Chondrocyte (in vitro differentiated cells): Measurements from ENCODE around the gene ANXA6. TPM values are rescaled to one million over a fixed set of nuclear protein-coding genes. Genes with fewer than 3 reads are reported as not detected.

Experiments
- DNase-seq: peaks from one replicate; pipeline ENCODE4 v3.0.0; 2021; ENCODE audit warnings: mixed read lengths, low spot score
- H3K27ac Mint-ChIP-seq: one replicate; pipeline ENCODE4 v1.8.0; 2021; ENCODE audit warnings: mild to moderate bottlenecking, moderate library complexity, mixed read lengths; ENCODE audit not compliant: unreplicated experiment
- H3K27me3 Mint-ChIP-seq: 2 replicates; pipeline ENCODE4 v1.8.0; 2021; ENCODE audit warnings: low read depth, mixed read lengths
- H3K36me3 Mint-ChIP-seq: 2 replicates; pipeline ENCODE4 v1.8.0; 2021; ENCODE audit warnings: low read depth, mixed read lengths
- H3K4me1 Mint-ChIP-seq: 2 replicates; pipeline ENCODE4 v1.8.0; 2021; ENCODE audit warnings: low read depth, mild to moderate bottlenecking, mixed read lengths
- H3K4me3 Mint-ChIP-seq: one replicate; pipeline ENCODE4 v1.8.0; 2021; ENCODE audit warnings: mild to moderate bottlenecking, moderate library complexity, mixed read lengths; ENCODE audit not compliant: unreplicated experiment
- H3K9me3 Mint-ChIP-seq: 2 replicates; pipeline ENCODE4 v1.8.0; 2021; ENCODE audit warnings: low read depth, mixed read lengths
- CTCF ChIP-seq: fragments of 200-600 bp; sonication (generic); IDR thresholded peaks from 2 replicates; pipeline ENCODE4 v1.5.0; 2021; ENCODE audit warnings: antibody characterized with exemption, mild to moderate bottlenecking, moderate library complexity
- total RNA-seq: library from RNA; stranded (reverse); gene quantifications from 3 replicates; pipeline ENCODE4 v1.2.1, GENCODE V29; 2021

ANXA6 gene
- total RNA-seq, 1 donor from 2014 or later: 450 TPM

DNA sequence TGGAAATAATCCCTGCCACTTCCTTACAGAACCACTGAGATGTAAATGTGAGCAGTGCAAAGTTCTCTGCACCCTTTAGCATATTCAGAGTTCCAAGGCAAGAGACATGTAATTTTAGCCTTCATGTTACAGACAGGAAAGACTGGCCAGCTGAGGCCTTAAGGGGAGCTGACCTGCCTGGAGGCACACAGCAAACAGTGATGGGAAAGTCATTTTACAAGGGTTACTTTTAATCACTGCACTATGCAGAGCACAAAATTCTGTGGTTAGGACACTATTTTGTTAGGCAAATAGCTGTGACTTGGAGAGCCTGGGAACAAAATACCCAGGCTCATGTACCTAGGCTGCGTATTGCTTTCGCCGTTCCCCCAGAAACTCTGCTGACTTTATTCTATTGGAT is 46.6 kb downstream of the ANXA6 start:
- H3K9me3 Mint-ChIP-seq: no peaks in the 10 kb centered on the region
- H3K4me1 Mint-ChIP-seq: peaks cover 28% of the 10 kb centered on the region
- H3K36me3 Mint-ChIP-seq: peaks cover 41% of the 10 kb centered on the region
- H3K27ac Mint-ChIP-seq: no peak overlapping the region
- H3K27me3 Mint-ChIP-seq: no peaks in the 10 kb centered on the region
- no peak overlapping the region for H3K4me3 Mint-ChIP-seq
- no peak for TF ChIP-seq CTCF
- DNase-seq: no peak

GRCh38 chr5:151110122-151110681 is 47.4 kb downstream of the ANXA6 start:
- Mint-ChIP-seq H3K4me1 (peaks cover 28% of the 10 kb centered on the region), H3K27ac (no peak overlapping the region), H3K27me3 (no peaks in the 10 kb centered on the region), H3K4me3 (no peak overlapping the region), H3K36me3 (peaks cover 43% of the 10 kb centered on the region), H3K9me3 (no peaks in the 10 kb centered on the region)
- no peak for TF ChIP-seq CTCF
- no peak for DNase-seq

- peaks cover 31% of the 10 kb centered on the region for H3K4me1 Mint-ChIP-seq
- DNase-seq: no peak
- H3K4me3 Mint-ChIP-seq: no peak overlapping the region
Observed at GRCh38 chr5:151108566-151108965, 49.0 kb downstream of the ANXA6 start.

GRCh38 chr5:151107738-151108520 is 49.6 kb downstream of the ANXA6 start:
- Mint-ChIP-seq H3K36me3 (peaks cover 52% of the 10 kb centered on the region), H3K27ac (peak overlapping the region; percentile 43), H3K4me1 (peaks cover 31% of the 10 kb centered on the region), H3K4me3 (no peak overlapping the region), H3K9me3 (no peaks in the 10 kb centered on the region), H3K27me3 (no peaks in the 10 kb centered on the region)
- DNase-seq: no peak
- no peak for TF ChIP-seq CTCF

More at GRCh38 chr5:151108566-151108965, 49.0 kb downstream of the ANXA6 start:
- no peaks in the 10 kb centered on the region for H3K27me3 Mint-ChIP-seq
- no peaks in the 10 kb centered on the region for H3K9me3 Mint-ChIP-seq
- H3K36me3 Mint-ChIP-seq: peaks cover 48% of the 10 kb centered on the region
- no peak overlapping the region for H3K27ac Mint-ChIP-seq
- TF ChIP-seq CTCF: no peak

DNA sequence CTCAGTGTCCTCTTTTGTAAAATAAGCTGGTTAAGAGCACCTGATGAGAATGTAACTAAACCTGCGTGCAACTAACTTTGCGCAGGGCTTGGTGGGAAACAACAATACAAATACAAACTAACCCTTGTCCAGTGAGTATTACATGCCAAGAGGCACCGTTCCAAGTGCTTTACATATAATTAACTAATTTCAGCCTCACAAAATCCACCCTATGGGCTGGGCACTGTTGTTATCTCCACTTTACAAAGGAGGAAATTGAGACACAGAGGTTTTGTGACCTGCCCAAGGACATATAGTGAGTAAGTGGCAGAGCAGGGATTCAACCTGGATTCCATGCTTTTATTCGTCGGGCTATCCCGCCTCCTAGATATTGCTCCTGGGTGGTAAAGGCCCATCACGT is 50.5 kb downstream of the ANXA6 start:
- Mint-ChIP-seq H3K36me3 (peaks cover 49% of the 10 kb centered on the region), H3K4me1 (peaks cover 31% of the 10 kb centered on the region)
- TF ChIP-seq CTCF: no peak

More for the DNA sequence above, 50.5 kb downstream of the ANXA6 start:
- Mint-ChIP-seq H3K27ac (no peak overlapping the region), H3K4me3 (no peak overlapping the region), H3K27me3 (no peaks in the 10 kb centered on the region), H3K9me3 (no peaks in the 10 kb centered on the region)
- DNase-seq: no peak
